Nephron (organoid): ENCODE results near the gene UPK2.

Experiments
- H3K27ac Mint-ChIP-seq, 3 experiments: 2 replicates each; pipeline ENCODE4 v1.8.0; 2020; ENCODE audit warnings: mixed read lengths in 3 of 3, mild to moderate bottlenecking in 2 of 3, moderate library complexity in 1 of 3
- H3K27me3 Mint-ChIP-seq: 2 replicates; pipeline ENCODE4 v1.8.0; 2021; ENCODE audit warnings: low read depth, mild to moderate bottlenecking, moderate library complexity, mixed read lengths
- H3K36me3 Mint-ChIP-seq: 2 replicates; pipeline ENCODE4 v1.8.0; 2020; ENCODE audit warnings: low read depth, mixed read lengths
- H3K4me1 Mint-ChIP-seq: 2 replicates; pipeline ENCODE4 v1.8.0; 2020; ENCODE audit warnings: mixed read lengths
- H3K4me3 Mint-ChIP-seq, 3 experiments: 2 replicates each; pipeline ENCODE4 v1.8.0; 2020; ENCODE audit warnings: mild to moderate bottlenecking in 3 of 3, mixed read lengths in 3 of 3, moderate library complexity in 2 of 3
- H3K9me3 Mint-ChIP-seq: 2 replicates; pipeline ENCODE4 v1.8.0; 2020; ENCODE audit warnings: mixed read lengths
- TF ChIP-seq, protein P1 (sequence below), 3 experiments: fragments of 200-600 bp; sonication (generic); IDR thresholded peaks; one replicate each; pipeline ENCODE4 v1.5.0; 2021; ENCODE audit warnings: antibody characterized with exemption in 3 of 3; ENCODE audit not compliant: unreplicated experiment in 3 of 3

Gene UPK2

DNA sequence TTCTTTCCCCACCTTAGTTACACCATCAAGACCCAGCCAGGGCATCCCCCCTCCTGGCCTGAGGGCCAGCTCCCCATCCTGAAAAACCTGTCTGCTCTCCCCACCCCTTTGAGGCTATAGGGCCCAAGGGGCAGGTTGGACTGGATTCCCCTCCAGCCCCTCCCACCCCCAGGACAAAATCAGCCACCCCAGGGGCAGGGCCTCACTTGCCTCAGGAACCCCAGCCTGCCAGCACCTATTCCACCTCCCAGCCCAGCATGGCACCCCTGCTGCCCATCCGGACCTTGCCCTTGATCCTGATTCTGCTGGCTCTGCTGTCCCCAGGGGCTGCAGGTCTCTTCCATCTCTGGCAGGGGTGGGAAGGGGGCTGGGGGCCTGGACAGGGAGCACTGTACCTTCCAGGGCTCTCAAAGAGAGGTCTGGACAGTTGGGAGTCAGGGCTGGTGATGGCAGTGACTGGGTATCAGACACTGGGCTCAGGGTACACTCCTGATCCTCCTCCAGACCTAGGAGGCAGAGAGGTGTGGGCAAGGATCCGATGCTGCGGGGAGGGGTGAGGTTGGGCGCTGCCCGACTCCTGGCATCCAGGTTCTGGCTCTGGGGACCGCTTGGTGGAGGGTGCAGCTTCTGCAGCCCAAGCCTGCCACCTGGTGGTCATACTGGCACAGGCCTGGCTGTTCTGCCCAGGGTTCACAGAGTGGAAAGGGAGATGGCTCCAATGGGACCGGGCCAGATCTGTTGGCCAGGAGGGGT is at the start of gene UPK2:
TSS of gene UPK2 (plus strand) at position 205 of the 753 bp plus-strand sequence. CDS start at position 258, 53 bp downstream.
- Mint-ChIP-seq H3K4me1 (no peaks in the 10 kb centered on the region), H3K27me3 (peaks cover 43% of the 10 kb centered on the region), H3K9me3 (no peaks in the 10 kb centered on the region), H3K27ac (peak within 1 kb of the TSS in 1 of 3 experiments; percentile 76), H3K4me3 (no peak within 1 kb of the TSS), H3K36me3 (no peaks in the 10 kb centered on the region)
- TF ChIP-seq, protein P1, sequence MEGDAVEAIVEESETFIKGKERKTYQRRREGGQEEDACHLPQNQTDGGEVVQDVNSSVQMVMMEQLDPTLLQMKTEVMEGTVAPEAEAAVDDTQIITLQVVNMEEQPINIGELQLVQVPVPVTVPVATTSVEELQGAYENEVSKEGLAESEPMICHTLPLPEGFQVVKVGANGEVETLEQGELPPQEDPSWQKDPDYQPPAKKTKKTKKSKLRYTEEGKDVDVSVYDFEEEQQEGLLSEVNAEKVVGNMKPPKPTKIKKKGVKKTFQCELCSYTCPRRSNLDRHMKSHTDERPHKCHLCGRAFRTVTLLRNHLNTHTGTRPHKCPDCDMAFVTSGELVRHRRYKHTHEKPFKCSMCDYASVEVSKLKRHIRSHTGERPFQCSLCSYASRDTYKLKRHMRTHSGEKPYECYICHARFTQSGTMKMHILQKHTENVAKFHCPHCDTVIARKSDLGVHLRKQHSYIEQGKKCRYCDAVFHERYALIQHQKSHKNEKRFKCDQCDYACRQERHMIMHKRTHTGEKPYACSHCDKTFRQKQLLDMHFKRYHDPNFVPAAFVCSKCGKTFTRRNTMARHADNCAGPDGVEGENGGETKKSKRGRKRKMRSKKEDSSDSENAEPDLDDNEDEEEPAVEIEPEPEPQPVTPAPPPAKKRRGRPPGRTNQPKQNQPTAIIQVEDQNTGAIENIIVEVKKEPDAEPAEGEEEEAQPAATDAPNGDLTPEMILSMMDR (IDR thresholded peaks at IDR 0.05; ENCODE audit: unreplicated experiment in 3 of 3), result peak; percentile 90 to 94 (median 91)

DNA sequence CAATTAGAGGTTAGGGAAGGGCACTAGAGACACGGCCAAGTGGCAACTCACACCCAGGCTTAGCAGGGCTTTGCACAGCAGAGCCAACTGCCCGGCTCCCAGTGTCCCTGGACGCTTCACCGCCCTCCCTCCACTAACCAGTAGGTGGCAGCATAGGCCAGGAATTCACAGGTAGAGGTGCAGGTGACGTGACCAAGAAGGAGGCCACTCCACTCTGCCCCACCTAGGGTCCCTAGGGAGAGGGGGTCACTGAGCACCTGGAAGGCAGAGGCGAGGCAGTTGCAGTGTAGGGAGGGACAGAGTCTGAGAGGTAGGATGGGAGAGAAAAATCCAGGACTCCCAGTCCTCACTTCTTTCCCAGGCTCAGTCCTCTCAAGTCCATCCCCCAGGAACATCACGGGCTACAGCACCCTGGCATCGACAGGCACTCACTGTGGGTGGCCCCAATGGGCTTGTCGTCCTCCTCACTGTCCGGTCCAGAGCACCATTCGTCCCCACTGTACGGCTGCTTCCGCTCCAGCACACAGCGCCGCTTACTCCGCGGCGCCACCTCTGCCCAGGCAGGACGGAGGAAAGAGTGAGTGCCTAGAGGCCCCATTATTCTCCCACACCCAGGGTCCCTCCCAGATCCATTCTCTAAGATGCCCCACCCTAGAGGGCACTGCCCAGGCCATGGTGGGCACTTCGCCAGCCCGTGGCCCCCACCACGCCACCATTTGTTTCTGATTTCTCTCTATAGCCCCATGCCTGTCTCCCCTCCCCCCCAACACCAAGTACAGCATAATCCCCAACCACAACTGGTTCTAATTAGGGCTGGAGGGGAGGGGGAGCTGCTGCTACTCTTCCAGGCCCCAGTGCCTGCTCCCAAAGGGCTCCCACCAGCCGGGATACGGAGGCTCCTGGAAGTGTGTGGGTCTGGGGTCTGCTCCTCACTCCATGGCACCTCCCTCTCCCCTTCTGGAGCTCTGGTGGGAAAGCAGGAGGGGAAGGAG is 48.8 kb upstream of the UPK2 start:
- Mint-ChIP-seq H3K27me3 (no peaks in the 10 kb centered on the region), H3K4me3 (peak overlapping the region; percentile 68 to 74 (median 69)), H3K27ac (peak overlapping the region; percentile 52 to 99 (median 86)), H3K36me3 (peaks cover 21% of the 10 kb centered on the region), H3K9me3 (no peaks in the 10 kb centered on the region), H3K4me1 (peaks cover 44% of the 10 kb centered on the region)
- TF ChIP-seq, protein P1 (IDR thresholded peaks at IDR 0.05; ENCODE audit: unreplicated experiment in 3 of 3), result peak; percentile 89 to 96 (median 94)

DNA sequence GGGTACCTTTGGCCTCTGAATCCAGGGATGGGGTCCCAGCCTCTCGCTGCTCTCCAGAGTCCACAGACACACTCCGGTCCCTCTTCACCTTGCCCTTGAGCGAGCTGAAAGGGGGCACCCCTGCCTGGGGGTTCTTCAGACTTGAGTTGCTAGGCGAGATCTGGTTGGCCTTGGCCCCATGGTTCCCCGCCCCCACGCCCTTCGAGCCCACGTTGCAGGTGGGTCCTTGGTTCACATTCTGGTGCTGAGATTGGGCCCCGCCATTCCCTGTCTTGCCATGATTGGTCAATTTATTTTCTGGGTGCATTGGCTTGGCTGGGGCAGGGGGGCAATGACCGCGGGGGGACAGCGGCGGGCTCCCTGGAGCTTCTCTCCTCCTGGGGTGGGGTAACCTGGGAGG is 47.8 kb upstream of the UPK2 start:
- Mint-ChIP-seq H3K9me3 (no peaks in the 10 kb centered on the region), H3K36me3 (peaks cover 21% of the 10 kb centered on the region)

DNA sequence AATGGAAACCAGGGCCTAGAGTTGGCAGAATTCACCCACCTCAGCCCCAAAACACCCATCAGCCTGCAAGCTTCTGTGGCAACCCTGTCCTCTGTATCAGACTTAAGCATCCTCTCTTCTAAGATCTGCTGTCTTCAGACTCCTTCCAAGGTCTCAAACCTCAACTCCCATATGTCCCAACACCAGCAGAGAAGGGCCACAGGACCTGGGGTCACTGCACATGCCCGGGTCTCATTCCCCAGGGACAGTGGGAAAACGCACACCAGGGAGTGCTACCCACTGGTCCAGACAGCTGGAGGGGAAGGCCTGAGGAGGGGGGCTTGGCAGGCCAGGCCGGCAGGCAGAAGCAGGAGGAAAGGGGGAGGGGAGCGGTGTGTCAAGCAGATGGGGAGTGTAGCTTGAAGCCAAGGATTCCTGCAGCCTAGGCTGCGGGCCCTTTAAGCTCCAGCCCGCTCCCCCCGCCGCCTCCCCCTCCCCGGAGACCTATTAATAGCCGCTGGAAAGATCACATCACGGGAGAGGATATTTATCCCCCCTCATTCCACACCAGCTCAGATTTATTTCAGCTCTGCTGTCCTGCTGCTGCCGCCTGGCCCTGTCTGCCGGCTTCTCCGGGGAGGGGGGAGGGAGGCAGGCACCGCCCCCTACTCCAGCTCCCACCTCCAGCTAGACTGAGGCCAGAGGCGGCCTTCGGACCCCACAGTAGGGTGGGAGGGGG is 47.0 kb upstream of the UPK2 start:
- H3K27me3 Mint-ChIP-seq, result no peaks in the 10 kb centered on the region

More for the DNA sequence above, 47.8 kb upstream of the UPK2 start:
- TF ChIP-seq, protein P1 (IDR thresholded peaks at IDR 0.05; ENCODE audit: unreplicated experiment in 3 of 3), result no peak
- Mint-ChIP-seq H3K27ac (peak overlapping the region; percentile 83 to 99 (median 86)), H3K27me3 (no peaks in the 10 kb centered on the region), H3K4me3 (peak overlapping the region in 2 of 3 experiments; percentile 69 to 74), H3K4me1 (peaks cover 53% of the 10 kb centered on the region)

More for the DNA sequence above, 47.0 kb upstream of the UPK2 start:
- peak overlapping the region; percentile 83 to 99 (median 88) for H3K27ac Mint-ChIP-seq
- peaks cover 16% of the 10 kb centered on the region for H3K36me3 Mint-ChIP-seq
- no peaks in the 10 kb centered on the region for H3K9me3 Mint-ChIP-seq
- peaks cover 55% of the 10 kb centered on the region for H3K4me1 Mint-ChIP-seq
- H3K4me3 Mint-ChIP-seq, result peak overlapping the region; percentile 71 to 82 (median 74)
- TF ChIP-seq, protein P1 (IDR thresholded peaks at IDR 0.05; ENCODE audit: unreplicated experiment in 3 of 3), result no peak
